ENCODE data around the gene KANK4. TPM values are rescaled to one million over a fixed set of nuclear protein-coding genes. Genes with fewer than 3 reads are reported as not detected.

The KANK4 gene
- total RNA-seq, 4 donors from 2014 or later: 0.17 to 9.4 (median 0.35) TPM

GRCh38 chr1:62286786-62287224, 32.4 kb downstream of the KANK4 start:
- TF ChIP-seq CTCF (IDR thresholded peaks at IDR 0.05; ENCODE audit: low read depth): no peak

DNA sequence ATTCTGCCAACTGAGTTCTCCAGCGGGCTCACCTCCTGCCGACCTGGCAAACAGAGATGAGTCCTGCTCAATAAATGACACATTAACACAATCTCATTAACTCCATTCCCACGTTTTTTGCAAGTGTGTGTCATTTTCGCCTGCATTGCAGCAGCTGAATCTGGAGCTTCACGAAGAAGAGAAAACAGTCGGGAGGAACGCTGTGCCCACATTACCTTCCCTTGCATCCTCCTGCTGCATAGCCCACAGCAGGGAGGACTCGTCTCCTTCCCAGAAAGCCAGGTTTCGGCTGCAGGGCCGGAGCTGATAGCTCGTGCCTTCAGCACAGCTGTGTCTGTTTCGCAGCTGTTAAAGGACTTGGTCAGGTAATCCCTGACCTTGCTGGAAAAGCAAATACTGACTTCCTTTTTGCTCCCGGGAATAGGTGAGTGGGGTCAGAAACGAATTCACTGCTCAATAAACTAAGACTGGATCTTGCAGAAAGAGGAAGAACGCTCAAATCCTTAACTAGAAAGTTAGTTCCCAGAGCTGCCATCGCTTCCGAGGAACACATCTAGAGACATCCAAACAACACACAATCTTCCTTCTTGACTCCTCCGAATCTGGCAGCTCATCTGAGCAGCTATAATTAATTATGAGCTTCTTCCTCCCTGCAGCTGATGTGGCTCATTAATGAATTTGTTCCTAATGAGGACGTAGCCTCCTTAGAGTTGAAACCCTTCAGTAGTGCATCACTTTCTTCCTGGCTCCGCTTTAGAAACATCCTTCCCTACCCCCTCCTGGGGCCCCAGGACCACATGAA, 33.0 kb downstream of the KANK4 start:
- no peak for TF ChIP-seq CTCF (IDR thresholded peaks at IDR 0.05; ENCODE audit: low read depth)

DNA sequence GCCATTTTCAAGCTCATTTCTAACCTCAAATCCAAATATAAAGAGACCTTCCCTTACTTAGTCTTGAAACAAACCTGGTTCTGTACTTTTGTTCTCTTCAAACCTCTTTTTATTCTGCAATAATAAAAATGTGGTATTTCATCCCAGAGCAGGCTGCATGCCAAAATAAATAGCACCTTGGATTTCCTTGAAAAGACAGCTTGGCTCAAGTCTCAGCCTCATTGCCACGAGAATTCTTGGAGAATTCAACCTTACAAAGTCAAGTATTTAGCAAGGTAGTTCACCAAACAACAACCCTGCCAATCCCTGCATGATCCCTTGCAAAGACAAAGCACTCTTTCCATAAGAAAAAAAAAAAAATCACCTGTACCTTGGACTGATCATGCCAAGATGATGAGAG, 33.8 kb downstream of the KANK4 start:
- no peak for TF ChIP-seq CTCF (IDR thresholded peaks at IDR 0.05; ENCODE audit: low read depth)

DNA sequence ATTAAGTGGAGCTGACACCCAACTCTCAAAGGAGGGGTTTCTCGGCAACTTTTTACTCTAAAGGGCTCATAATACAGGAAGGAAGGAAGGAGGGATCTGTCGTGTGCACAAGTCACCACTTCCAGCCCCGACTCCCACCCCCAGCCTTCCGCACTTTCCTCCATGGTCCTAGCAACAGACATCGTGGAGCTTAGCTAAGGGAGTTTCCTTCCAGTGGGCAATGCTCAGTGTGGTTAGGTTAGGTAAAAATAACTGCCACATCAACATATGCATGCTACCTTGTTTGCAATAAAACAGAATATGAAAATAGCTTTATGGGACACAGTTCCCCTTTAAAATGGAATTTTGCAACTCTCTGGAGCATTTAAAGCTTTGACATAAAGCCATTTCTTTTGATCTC, 35.2 kb downstream of the KANK4 start:
- no peak for TF ChIP-seq CTCF (IDR thresholded peaks at IDR 0.05; ENCODE audit: low read depth)

DNA sequence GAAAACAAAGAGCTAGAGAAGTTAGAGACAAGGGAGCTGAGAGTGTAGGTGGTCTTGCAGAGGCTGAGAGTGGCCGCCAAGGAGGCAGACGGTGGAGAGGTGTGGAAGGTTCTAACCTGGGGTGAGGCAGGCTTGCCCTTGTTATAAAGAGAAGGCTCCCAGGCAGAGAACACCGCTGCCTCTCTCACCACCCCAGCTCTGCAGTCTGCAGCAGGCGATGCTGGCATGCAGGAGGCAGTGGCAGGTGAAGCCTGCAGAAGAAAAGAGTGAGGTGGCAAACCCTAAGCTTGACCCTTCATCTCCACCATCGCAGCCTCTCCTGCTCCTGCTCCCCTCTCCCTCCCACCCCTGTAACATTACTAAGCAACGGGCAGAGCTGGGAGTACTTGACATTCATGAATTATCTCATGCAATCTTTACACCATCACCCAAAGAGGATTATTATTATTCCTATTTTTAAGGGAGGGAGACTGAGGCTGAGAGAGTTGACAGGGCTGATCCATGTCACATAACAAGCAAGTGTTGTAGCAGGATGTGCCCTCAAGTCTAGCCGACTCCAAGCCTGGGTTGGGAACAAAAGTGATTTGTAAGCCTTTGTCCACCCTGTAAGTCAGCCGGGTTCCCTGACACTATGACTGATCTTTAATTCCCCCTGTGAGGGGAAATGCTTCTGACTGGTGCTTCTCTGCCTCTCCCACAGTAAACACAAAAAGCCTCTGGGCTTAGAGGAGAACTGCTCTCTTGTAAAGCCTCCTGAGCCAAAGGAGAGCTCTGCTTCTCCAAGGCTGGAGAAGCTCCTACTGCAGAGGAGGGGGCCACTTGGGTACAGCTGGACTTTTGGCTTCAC, 36.1 kb downstream of the KANK4 start:
- no peak for TF ChIP-seq CTCF (IDR thresholded peaks at IDR 0.05; ENCODE audit: low read depth)

DNA sequence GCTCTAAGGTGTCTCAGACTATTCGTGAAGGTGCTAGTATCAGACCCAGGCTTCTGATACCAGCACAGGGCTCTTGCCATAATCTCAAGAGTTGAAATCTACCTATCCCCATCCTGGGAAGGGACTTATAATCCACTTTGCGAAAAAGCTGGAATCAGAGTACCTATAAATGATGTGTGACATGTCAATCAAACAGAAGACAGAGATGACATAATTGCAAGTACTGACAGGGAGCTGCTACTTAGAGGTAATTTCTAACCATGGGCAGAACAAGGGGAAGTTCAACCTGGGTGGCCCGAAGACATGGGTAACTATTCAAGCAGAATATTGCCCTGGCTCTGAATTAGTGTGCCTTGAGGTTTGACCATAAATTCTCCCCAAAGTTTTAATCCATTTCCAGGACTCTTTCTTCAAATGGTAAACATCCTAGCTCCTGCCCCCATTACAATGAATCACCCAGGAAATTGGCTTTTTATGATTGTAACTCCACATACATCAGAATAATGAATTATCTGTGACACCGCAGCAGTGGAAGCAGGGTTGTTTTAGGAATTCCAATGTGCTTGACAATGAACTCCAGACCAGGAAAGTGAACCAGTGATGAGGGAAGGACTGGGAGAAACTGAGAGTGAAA, 37.2 kb downstream of the KANK4 start:
- no peak for TF ChIP-seq CTCF (IDR thresholded peaks at IDR 0.05; ENCODE audit: low read depth)
